DOHH2 (cell line): ENCODE data around the gene RPS6KA2.

Experiments
- EZH2phosphoT487 ChIP-seq: fragments of 200-600 bp; sonication (generic); IDR thresholded peaks from 2 replicates; pipeline ENCODE4 v1.6.1; 2017; ENCODE audit warnings: borderline replicate concordance, mild to moderate bottlenecking, antibody characterized with exemption, low read length, moderate library complexity, mixed read lengths
- TF ChIP-seq, protein P1 (sequence below): fragments of 200-600 bp; sonication (generic); IDR thresholded peaks from one replicate; pipeline ENCODE4 v1.5.1; 2014; ENCODE audit warnings: antibody characterized with exemption, mild to moderate bottlenecking, low read depth, low read length; ENCODE audit not compliant: poor library complexity, severe bottlenecking

DNA sequence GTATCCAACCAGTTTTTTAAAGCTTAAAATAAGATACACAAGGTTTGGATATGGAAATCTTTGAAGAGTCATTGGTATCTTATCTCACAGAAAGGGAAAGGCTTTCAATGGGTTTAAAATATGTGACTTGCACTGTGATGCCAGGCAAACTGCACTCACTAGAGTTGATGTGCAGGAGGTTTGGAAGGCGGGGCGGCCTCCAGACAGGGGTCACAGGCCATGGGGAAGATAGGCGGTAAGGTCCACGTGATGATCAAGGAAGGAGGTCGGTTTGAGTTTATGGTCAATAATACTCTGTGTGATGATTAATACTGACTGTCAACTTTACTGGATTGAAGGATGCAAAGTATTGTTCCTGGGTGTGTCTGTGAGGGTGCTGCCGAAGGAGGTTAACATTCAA is 31.1 kb downstream of the RPS6KA2 start:
- TF ChIP-seq, protein P1, sequence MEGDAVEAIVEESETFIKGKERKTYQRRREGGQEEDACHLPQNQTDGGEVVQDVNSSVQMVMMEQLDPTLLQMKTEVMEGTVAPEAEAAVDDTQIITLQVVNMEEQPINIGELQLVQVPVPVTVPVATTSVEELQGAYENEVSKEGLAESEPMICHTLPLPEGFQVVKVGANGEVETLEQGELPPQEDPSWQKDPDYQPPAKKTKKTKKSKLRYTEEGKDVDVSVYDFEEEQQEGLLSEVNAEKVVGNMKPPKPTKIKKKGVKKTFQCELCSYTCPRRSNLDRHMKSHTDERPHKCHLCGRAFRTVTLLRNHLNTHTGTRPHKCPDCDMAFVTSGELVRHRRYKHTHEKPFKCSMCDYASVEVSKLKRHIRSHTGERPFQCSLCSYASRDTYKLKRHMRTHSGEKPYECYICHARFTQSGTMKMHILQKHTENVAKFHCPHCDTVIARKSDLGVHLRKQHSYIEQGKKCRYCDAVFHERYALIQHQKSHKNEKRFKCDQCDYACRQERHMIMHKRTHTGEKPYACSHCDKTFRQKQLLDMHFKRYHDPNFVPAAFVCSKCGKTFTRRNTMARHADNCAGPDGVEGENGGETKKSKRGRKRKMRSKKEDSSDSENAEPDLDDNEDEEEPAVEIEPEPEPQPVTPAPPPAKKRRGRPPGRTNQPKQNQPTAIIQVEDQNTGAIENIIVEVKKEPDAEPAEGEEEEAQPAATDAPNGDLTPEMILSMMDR, result no peak
- no peak for TF ChIP-seq EZH2phosphoT487
